SH-SY5Y (cell line): ENCODE measurements around the gene BCLAF1.

Experiments
- GATA2 ChIP-seq: IDR thresholded peaks from 2 replicates; pipeline ENCODE4 v1.6.1; 2011; ENCODE audit warnings: mild to moderate bottlenecking, low read depth, low read length
- GATA3 ChIP-seq: IDR thresholded peaks from 2 replicates; pipeline ENCODE4 v1.6.1; 2011; ENCODE audit warnings: low read depth, mild to moderate bottlenecking, low read length, moderate library complexity

- no peak for TF ChIP-seq GATA2
- TF ChIP-seq GATA3, result no peak
These were observed 41.0 kb upstream of the BCLAF1 start for GRCh38 chr6:136330634-136331033.
